Transverse colon (tissue), 4 donors: Measurements from ENCODE around the gene XRCC6.

ENCODE experiments used
- EP300 ChIP-seq: sonication (generic); formaldehyde crosslinking; IDR thresholded peaks from one replicate; pipeline ENCODE4 v1.6.1; 2017; ENCODE audit warnings: antibody characterized with exemption, low read depth
- POLR2A ChIP-seq: fragments of 450-650 bp; IDR thresholded peaks from one replicate; pipeline ENCODE4 v1.6.1; 2016; ENCODE audit warnings: antibody characterized with exemption, mild to moderate bottlenecking, moderate library complexity
- POLR2AphosphoS5 ChIP-seq, 3 donors: sonication (generic); formaldehyde crosslinking; IDR thresholded peaks; one replicate each; pipeline ENCODE4 v1.6.1; 2016; ENCODE audit warnings: antibody characterized with exemption in 3 of 3
- TF ChIP-seq, protein P1 (sequence below), 5 experiments: fragments of 200-600 bp in 3 of 5; fragments of 450-650 bp in 2 of 5; sonication (generic) in 3 of 5; IDR thresholded peaks; 1 replicate in 2 of 5; 2 replicates in 3 of 5; pipeline ENCODE4 v1.5.1; 2016 to 2017; ENCODE audit warnings: antibody characterized with exemption in 5 of 5, inconsistent platforms in 3 of 5, mild to moderate bottlenecking in 2 of 5, moderate library complexity in 1 of 5

- TF ChIP-seq, protein P1, sequence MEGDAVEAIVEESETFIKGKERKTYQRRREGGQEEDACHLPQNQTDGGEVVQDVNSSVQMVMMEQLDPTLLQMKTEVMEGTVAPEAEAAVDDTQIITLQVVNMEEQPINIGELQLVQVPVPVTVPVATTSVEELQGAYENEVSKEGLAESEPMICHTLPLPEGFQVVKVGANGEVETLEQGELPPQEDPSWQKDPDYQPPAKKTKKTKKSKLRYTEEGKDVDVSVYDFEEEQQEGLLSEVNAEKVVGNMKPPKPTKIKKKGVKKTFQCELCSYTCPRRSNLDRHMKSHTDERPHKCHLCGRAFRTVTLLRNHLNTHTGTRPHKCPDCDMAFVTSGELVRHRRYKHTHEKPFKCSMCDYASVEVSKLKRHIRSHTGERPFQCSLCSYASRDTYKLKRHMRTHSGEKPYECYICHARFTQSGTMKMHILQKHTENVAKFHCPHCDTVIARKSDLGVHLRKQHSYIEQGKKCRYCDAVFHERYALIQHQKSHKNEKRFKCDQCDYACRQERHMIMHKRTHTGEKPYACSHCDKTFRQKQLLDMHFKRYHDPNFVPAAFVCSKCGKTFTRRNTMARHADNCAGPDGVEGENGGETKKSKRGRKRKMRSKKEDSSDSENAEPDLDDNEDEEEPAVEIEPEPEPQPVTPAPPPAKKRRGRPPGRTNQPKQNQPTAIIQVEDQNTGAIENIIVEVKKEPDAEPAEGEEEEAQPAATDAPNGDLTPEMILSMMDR (IDR thresholded peaks at IDR 0.05) = no peak
- TF ChIP-seq POLR2A (no peak), POLR2AphosphoS5 (IDR thresholded peaks at IDR 0.05) (no peak), EP300 (no peak)
Measured at GRCh38 chr22:41579997-41580355, 41.1 kb upstream of the XRCC6 start.
